ENCODE results near the gene CRIP3.

The CRIP3 gene

DNA sequence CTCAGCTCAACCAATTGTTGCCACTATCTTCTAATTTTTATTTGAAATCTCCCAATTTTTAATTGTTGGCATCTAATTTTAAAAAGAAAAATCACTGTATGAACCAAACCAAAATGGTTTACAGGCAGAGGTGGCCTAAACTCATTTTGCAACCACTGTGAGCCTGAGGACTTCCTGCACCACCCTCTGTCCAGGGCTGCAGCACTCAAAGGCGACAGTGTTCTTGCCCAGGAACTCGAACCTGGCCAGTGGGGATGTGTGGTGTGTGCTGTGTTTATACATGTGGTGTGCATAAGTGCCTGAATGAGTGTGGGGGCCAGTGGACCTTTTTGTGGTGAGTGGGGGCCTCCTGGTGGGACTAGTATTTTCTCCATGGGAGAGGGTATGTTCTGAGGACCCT is 34.9 kb downstream of the CRIP3 start:
- no peak for DNase-seq

DNA sequence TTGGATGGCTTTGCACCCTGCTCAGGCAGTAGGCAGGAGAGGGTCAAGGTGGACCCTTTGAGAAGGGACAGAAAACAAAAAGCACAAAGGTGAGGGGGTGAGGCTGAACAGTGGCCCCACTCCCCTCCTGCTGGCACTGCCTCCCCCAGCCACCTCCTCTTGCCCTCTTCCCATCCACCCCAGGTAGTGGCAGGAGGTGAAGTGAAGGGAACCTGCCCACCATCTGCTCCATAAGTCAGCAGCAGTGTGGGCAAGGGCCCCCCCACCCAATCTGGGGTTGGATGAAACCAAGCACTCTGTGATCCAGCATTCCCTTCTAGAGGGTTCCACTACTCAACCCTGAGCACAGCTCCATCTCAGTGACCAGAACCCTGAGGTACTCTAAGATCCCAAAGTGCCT is 36.7 kb downstream of the CRIP3 start:
- DNase-seq: no peak

DNA sequence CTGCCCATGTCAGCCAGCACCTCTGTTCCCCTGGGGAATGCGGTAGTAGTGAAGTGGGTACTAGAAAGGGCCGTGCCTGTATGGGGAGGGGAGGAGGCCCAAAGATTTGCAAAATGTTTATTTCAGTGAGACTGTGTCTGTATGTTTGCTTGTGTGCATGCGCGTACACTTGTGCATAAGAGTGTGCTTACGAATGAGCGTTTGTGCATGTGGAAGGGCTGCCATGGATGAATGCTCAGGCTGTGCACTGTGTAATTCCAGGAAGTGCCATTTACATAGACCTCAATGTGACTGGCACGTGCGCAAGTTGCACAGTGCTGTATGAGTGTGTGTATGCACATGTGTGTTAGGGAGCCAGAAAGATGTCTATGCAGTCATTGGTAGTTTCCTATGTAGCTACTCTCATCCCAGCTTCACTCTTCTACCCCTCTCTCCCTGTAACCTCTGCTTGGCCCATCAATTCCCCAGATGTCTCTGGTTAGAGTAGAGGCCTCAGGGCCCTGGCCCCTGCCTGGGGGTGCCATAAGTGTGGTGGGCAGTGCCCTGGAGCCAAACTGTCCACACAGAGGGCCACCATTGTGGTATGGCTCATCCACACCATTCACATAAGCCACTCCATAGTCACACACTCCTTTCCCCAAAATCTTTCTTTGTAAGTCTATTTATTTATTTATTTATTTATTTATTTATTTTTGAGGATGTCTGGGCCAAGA is 37.4 kb downstream of the CRIP3 start:
- no peak for DNase-seq

DNA sequence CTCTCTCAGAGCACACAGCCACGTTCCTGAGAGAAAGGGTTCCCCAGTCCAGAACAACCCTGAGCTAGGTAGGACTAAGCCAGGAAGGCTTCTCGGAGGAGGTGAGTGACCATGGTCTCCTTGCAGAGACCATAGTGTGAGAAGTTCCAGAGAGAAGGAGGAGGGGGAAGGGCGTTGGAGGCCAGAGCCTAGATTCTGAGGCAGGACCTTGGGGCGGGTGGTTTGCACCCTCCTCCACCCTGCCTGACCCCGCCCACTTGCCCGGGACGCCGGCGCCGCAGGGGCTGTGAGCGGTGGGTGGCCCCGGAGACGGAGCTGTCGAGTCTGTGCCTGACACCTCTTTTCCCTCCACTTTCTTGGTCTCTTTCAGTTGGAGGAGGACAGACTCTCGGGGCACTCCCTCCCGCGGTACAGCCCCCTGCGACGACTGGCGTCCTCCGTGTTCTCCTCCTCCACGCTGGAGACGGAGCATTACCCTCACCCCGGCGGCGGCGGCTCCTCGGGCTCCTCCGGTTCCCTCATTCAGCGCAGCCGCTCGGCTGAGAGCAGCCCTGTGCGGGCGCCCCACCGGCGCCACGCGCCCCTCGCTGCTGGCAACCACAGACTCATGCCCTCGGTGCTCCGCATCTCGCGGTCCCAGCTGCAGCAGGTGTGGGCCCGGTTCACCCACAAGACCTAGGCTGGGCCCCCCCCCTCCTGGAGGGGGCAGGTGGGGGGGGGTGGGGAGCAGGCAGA is 39.2 kb downstream of the CRIP3 start:
- DNase-seq: no peak

DNA sequence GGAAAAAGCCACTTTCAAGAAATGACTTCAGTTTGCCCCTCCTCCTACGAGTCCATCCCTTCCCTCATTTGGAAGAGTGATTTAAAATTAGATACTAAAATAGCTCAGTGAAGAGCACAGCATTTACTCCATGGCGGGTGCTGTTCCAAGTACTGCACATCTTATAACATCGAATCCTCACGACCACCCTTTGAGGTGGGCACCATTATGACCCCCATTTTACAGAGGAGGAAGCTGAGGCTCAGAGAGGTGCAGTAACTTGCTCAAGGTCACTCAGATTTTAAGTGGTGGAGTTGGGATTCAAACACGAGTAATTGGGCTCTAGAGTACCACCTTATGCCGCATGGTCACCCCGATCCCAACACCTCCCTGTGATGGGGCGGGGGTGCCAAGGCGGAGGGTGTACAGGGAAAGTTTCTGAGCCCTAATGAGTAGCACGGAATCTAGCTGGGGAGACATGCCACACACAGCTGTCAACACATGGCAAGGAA is 39.8 kb downstream of the CRIP3 start:
- DNase-seq: no peak

DNA sequence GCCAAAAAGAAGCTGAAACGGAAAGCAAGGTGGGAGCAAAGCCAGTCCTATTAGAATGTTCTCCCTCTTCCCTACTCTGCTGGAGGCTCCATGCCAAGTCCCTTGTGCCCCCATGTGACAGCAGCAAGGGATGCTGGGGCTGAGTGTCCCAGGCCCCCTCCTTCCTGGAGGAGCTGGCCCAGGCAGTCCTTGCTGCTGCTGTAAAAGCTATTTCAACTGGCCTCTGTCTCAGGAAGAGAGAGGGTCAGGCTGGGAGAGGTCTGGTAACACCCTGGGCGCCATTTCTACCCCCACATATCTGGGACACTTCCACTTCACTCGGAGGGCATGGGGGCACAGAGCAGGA is 40.3 kb downstream of the CRIP3 start:
- DNase-seq: peak in 12 of 14 donors; percentile 33 to 88 (median 68)

DNA sequence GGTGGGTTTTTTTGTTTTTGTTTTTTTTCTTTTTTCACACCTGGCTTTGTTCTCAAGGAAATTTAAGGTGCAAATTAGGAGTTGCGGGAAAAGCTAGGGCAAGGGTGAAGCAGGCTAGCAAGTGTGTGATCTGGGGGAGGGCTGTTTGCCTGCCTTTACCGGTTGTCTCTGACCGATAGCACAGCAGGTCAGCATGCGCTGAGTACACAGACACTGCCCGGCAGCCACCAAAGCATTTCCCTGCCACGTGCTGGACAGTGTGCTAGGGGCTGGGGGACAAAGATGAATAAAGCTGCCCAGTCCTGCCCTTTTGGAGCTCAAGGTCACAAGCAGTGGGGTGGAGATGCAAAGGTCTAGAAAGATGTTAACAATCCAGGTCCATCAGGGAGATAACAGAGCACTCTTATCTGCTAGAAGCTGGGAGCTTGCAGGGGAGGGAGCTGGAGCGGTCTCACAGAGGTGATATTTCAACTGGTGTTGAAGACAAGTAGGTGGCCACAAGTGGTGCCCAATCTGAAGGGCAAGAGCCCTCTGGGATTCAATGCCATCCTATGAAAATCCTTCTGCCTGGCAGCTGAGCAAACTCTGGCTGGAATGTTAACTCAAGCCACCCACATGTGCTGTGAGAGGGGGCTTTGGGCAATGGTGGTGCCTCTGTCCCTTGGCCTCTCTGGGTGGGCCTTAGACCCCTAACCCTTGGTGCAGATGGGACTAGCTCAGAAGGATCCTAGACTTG is 40.8 kb downstream of the CRIP3 start:
- DNase-seq: peak in 2 of 14 donors; percentile 6 to 27

DNA sequence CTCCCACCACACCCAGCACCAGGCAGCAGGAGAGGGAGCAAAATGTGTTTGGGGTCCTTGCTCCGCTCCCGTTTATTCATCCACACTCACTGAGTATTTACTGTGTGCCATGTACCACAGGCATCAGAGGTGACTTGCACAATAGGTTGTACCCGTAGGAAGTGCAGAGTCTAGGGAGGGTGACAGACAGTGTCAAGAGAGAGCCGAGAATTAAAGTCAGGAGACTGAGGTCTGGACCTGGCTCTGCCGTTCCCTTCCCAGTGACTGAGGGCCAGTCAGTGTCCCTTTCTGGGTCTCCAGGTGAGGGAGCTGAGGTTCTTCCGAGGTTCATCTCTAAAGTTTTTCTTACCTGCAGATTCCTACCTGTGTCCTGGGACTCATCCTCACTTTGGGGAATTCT is 43.1 kb downstream of the CRIP3 start:
- no peak for DNase-seq

DNA sequence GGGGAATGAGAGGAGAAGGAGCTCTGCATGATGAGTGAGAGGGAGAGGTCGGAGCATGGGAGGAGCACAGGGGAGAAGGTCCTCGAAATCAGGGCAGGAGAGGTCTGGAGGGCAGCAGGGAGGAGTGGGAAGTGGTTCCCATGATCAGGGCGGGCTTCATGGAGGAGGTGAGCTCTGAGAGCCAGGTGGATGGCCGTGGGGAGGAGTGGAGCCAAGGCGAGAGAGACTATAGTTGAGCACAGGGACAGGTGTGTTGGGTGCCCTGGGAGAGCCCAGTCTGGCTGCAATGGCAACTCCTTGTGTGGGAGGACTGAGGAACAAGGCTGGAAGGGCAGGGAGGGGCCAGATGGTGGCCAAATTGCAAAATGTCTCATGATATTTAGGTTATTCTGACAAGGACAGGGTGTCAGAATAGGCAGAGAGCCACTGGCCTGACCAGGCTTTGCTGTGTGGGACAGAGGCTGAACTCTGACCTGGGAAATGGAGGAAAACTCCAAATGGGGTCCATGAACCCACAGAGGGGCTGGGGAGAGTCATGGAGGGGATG is 44.0 kb downstream of the CRIP3 start:
- DNase-seq: no peak

DNA sequence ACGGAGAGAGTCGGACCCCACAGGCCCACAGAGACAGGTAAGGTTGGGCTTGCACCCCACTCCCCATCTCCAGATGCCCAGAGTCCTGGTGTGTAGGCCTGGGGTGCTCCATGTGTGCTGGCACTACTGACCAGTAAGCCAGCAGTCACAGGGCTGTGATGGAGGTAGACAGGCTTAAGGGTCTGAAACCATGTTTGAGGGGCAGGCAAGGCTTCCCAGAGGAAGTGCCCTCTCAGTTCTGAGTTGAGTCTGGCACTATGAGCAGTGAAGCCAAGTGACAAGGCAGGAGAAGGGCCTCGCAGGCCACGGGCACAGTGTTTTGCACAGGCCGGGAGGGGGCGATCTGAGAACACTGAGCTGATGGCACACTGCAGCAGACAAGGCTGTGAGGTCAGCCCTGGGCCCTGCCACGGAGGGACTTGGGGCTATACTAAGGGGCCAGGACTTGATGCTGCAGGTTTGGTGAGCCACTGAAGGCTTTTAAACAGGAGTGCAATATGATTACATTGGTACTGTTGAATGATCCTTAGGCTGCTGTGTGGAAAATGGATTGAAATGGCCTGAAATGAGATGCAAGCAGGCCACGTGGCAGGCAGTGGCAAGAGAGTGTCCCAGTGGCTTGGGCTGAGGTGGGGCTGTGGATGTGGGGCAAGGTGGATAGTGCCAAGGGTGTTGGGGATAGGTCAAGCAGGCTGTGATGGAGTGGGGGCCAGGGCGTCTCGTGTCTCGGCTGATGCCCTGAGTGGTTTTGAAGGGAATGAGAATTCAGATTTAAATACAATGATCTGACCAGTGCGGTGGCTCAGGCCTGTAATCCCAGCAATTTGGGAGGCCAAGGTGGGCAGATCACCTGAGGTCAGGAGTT is 45.1 kb downstream of the CRIP3 start:
- peak in 12 of 14 donors; percentile 2 to 45 (median 20) for DNase-seq

DNA sequence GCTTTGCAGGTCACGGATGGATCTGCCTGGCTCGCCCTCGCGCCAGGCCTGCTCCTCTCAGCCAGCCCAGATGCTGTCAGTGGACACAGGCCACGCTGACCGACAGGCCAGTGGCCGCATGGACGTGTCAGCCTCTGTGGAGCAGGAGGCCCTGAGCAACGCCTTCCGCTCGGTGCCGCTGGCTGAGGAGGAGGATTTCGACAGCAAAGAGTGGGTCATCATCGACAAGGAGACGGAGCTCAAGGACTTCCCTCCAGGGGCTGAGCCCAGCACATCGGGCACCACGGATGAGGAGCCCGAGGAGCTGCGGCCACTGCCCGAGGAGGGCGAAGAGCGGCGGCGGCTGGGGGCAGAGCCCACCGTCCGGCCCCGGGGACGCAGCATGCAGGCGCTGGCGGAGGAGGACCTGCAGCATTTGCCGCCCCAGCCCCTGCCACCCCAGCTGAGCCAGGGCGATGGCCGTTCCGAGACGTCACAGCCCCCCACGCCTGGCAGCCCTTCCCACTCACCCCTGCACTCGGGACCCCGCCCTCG is 45.8 kb downstream of the CRIP3 start:
- no peak for DNase-seq

DNA sequence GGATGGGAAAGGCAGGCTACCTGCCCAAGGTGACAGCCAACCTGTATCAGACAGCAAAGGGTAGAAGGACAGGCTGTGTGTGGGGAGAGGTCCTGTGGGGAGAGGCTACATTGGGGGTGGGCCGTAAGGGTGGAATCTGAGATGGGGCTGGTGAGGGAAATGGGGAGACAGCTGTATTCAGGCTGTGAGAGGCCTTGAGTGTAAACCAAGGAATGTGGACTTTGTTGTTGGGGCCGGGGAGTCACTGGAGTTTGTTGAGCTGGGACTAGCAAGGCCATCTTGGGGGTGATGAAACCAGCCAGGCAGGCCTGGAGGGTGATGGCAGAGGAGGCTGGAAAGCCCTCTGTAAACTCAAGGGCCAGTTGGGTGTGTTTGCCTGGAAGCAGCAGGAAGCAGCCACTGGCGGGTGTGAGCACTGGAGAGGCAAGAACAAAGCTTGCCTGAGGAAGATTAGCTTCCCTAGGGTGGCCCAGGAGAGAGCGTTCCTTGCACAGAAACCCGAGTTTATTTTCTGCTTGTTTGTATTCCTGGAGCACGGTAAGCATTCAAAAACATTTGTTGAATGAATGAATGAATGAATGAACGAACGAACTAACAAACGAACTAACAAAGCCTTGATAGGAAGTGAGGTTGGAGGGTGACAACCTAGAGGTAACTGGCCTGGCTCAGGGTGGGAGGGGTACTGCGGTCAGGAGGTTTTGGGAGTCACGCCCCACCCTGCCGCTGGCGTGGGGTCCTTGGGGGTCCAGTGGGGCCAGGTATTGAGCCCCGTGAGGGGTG is 46.4 kb downstream of the CRIP3 start:
- DNase-seq: no peak

DNA sequence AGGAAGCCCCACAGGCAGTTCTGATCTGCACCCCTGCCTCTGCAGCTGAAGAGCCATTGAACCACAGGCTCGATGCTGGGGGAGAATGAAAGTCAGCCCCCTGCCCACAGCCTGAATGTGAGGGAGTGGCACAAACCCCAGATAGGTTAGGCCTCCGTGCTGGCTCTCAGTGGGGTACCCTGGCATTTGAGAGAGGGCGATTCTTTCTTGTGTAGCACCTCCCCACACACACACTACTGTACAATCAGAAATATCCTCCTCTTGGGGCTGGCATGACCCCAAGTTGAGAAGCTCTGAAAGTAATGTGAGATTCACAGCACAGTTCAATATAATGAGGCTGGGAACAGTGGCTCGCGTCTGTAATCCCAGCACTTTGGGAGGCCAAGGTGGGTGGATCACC is 47.4 kb downstream of the CRIP3 start:
- no peak for DNase-seq

DNA sequence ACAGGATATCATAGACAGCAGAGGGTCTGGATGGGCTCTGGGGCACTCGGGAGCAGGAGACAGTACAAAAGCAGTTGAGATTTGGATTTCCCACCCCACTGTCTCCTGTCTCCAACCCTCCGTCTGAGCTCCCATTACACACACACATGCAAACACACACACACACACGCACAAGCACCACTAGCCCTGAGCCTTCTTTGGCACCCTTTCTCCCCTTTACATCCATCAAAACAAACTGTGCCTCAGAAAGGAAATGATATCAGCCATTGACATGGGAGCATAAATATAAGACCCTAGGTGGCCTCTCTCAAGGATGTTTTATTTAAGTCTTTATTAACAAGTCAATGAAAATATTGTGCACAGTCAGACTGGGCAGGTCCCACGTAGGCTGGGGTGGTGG is 47.8 kb downstream of the CRIP3 start:
- no peak for DNase-seq

DNA sequence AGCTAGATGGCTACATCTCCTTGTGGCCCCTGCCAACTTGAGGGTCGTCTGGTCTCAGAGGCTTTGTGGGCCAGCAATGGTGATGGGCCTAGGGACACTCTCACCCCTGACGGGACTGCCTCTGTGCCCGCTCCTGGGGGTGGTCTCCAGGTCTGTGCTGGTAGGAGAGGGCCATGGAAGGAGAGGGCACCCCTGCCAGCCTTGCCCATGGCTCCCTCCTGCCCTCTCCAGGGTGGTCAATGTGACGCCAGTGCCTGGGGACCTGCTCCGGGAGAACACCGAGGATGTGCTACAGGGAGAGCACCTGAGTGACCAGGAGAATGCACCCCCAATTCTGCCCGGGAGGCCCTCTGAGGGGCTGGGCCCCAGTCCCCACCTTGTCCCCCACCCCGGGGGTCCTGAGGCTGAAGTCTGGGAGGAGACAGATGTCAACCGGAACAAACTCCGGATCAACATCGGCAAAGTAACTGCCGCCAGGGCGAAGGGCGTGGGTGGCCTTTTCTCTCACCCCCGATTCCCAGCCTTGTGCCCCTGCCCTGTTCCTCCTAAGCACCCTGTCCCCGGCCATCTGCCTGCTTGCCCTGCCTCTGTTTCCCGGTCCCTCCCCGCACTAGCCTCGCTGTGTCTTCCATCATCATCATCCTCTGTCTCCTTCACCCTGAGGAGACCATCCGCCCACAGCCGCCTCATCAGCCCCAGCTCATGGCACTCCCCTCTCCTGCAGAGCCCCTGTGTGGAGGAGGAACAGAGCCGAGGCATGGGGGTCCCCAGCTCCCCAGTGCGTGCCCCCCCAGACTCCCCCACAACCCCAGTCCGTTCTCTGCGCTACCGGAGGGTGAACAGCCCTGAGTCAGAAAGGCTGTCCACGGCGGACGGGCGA is 49.6 kb downstream of the CRIP3 start:
- no peak for DNase-seq

DNA sequence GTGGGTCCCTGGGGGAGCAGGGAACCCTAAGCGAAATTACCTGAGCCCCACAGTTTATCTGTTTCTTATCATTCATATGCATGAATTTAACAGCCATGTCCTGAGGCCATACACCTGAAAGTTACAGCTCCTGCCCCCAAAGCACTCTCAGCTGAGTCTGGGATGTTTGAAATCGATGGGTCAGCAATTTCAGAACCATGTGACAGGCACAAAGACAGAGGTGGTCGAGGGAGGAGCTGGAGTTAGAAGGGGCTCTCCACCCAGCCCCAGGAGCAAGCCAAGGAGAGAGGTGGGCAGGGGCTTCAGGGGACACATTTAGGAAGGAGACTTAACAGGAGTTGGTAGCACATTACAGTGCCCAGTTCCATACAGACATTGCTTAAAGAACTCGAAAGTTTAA is 50.4 kb downstream of the CRIP3 start:
- no peak for DNase-seq

DNA sequence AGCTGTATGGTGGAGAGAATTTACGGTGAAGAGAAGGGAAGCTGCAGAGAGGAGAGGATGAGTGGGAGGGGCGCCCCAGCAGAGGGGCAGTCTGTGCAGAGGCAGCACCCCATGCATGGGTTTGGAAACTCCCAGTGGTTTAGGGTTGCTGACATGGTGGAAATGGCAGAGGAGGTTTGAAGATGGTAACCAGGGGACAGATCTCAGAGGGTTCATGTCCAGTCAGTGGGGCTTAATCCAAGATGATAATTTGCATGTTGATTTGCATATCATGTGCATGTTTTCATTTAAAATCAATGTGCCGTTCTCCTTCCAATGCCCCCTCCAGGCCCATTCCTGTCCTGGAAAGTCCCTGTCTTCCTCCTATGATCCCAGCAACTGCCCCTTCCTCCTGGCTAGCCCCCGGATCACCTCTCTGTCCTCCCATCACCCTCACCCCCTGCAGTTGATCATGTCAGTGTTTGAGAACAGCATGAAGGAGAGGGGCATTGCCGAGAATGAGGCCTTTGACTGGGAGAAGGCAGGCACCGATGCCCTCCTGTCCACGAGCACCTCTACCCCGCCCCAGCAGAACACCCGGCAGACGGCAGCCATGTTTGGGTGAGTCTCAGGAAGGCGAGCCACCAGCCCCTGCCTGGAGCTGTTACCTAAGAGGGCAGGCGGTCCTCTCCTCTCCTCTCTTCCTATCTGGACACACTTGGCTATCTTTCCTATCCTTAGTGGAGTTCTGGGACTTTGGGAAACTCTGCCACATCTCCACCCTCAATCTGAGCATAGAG is 51.1 kb downstream of the CRIP3 start:
- DNase-seq: no peak

DNA sequence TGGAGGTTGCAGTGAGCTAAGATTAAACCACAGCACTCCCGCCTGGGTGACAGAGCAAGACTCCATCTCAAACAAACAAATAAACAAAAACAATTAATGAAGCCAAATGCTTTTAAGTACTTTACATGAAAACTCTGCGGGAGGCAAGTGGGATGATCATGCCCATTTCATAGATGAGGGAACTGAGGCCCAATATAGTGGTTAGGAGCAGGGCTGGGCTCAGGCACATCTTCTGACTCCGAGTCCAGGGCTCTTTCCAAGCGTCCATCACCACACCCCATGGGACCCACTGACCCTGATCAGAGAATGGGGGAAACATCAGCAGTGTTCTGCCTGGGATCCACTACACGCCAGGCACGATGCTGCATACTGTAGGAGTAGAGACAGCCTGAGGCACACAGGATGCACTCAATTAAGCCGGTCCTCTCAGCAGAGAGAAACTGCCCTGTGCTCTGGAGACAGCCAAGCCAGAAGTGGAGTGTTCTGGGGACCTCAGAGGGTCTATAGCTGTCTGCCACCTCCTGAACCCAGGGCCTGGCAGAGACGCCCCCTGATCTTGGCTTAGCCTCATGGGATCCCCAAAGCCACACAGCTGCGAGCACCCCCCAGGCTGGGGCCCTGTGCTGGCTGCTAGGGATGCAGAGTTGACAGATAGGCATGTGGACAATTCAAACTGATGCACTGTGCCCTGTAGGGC is 51.8 kb downstream of the CRIP3 start:
- DNase-seq: no peak
